Measurements from ENCODE around the gene SMIM35.
"Not testable (repeated sequence)": the region's sequence is repeated elsewhere in the genome, so short reads cannot be mapped to it uniquely, and the experiment has no call there.

Gene SMIM35

DNA sequence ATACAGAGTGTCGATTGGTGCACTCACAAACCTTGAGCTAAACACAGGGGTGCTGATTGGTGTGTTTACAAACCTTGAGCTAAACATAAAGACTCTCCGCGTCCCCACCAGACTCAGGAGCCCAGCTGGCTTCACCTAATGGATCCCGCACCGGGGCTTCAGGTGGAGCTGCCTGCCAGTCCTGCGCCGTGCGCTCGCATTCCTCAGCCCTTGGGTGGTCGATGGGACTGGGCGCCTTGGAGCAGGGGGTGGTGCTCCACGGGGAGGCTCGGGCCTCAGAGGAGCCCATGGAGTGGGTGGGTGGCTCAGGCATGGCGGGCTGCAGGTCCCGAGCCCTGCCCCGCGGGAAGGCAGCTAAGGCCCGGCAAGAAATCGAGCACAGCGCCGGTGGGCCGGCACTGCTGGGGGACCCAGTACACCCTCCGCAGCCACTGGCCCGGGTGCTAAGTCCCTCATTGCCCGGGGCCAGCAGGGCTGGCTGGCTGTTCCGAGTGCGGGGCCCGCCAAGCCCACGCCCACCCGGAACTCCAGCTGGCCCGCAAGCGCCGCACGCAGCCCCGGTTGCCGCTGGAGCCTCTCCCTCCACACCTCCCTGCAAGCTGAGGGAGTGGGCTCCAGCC, 108.4 kb downstream of the SMIM35 start:
- DNase-seq, result not testable (repeated sequence)

DNA sequence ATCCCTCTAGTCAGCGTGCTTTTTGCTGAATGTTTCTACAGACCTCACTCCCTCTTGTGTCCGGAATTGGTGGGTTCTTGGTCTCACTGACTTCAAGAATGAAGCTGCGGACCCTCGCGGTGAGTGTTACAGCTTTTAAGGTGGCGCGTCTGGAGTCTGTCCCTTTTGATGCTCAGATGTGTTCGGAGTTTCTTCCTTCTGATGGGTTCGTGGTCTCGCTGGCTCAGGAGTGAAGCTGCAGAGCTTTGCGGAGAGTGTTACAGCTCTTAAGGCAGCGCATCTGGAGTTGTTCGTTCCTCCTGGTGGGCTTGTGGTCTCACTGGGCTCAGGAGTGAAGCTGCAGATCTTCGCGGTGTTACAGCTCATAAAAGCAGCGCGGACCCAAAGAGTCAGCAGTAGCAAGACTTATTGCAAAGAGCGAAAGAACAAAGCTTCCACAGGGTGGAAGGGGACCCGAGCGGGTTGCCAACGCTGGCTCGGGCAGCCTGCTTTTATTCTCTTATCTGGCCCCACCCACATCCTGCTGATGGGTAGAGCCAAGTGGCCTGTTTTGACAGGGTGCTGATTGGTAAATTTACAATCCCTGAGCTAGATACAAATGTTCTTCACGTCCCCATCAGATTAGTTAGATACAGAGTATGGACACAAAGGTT, 109.0 kb downstream of the SMIM35 start:
- DNase-seq, result not testable (repeated sequence)

DNA sequence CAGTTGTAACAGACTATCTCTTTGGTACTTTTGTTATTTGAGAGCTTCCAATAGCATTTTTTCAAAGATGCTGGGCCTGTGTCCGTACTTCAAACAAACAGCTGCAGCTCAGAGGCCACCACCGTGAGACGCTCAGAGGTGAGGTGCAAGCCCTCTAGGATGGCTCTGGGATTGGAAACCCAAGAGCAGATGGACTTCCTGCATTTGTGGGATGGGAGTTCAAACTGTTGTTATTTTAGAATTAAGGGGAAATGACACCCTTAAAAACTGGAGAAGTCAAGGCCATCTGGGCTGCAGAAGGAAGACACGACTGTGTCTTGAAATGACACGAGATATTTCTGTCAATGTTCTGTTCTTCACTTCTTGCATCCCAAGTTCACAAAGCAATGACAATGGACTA, 109.7 kb downstream of the SMIM35 start:
- no peak for DNase-seq

DNA sequence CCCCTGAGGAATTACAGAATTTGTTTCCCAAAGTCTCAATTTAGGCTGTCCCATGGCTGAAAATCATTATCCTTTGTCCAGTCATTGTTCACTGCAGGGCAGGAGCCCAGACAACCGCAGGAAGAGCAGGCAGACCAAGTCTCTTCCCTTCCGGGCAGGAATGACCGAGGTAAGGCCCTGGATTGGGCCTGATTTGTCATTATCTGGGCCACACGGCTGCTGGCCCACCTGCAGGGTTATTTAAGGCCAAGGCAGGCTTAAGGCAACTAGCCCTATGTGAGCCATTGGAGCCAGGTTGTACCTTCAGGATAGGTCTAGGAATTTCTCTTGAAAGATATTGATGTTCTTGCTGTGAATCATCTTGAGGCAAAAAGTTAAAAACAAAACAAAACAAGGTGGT, 110.3 kb downstream of the SMIM35 start:
- DNase-seq, result no peak

- DNase-seq, result no peak
Measured at GRCh38 chr11:117973503-117973860, 113.3 kb downstream of the SMIM35 start.

GRCh38 chr11:117972629-117973502, 113.9 kb downstream of the SMIM35 start:
- no peak for DNase-seq

GRCh38 chr11:117972044-117972443, 114.7 kb downstream of the SMIM35 start:
- DNase-seq, result no peak

DNA sequence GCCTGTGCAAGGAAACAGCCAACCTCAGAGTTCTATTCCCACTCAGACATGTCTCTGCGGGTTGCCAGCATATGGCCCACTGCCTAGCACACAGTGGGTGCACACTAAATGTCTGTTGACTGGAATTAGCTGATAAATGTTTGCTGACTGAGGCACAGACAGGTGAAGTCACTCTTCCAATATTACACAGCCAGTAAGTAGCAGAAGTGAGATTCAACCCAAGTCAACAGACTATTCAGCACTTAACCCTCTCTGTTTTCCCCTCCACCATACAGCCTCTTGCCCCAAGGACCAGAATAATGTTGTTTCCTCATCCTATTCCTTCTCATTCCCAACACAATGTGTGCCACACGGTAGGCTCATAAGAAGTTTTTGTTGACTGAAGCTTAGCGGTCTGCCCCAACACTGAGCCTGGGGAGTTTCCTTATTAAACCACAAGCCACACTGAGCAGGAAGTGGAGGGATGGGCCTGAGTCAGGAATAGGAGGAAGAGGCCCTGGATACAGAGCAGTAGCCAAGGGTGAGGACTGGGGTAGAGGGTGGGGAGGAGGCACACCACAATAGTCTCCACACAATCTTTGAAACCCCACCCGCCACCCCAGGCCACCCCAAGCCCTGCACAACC, 116.3 kb downstream of the SMIM35 start:
- no peak for DNase-seq

DNA sequence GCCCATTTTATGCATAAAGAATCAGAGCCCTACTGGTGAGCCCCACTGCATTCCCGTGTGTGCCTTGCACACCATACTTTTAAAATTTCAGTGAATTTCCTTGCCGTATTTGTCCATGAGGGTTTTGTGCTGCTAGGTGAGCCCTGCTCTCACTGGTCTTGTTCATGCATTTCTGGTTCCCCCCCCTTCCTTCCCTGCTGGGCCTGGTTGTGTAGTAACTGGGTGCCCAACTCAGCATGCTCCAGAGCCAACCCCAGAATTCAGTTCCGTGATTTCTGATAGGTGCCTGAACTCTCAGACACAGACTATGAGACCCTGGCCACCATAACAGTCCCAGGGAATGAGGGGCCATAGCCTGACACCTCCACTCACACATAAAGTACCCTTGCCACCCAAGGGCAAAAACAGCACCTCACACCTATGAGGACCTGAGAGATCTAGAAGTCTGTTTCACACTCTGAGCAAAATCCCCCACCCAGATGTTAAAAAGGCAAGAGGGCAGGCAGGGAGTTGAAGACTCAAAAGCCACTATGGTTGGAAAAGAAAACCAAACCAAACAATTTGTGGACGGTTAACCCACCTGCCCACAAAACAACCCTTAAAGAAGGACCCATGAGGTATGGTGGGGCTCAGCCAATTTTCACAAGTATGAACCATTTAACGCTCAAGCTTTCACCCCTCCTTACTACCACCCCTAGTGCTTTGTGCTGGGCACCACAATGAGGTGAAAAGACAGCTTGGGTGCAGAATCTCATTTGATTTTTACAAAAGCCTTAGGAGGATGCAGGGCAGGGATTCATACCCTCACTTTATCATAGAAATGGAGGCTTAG, 117.4 kb downstream of the SMIM35 start:
- DNase-seq, result no peak

GRCh38 chr11:117966908-117967307, 119.9 kb downstream of the SMIM35 start:
- no peak for DNase-seq

GRCh38 chr11:117962826-117963225, 123.9 kb downstream of the SMIM35 start:
- no peak for DNase-seq

DNA sequence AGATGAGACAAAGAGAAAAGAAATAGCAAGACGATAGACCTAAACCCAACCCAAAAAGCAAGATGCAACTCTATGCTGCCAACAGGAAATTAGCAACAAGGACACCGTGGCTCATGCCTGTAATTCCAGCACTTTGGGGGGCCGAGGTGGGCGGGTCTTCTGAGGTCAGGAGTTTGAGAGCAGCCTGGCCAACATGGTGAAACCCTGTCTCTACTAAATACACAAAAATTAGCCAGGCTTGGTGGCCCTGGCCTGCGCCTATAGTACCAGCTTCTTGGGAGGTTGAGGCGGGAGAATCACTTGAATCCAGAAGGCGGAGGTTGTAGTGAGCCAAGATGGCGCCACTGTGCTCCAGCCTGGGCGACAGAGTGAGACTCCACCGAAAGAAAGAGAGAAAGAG, 124.9 kb downstream of the SMIM35 start:
- DNase-seq, result no peak

DNA sequence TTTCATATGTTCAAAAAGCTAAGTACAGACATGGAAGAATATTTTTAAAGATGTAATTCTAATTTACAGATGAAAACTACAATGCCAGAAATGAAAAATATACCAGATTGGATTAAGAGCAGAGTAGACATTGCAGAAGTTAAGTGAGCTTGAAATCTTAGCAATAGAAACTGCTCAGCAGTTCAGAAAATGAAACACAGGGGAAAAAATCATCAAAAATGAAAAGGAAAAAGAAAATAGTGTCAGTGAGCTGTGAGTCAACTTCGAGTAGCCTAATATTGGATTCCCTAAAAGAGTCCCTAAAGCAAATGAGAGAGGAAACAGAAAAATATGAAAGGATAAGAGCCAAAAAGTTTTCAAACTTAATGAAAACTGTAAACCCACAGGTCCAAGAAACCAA, 126.4 kb downstream of the SMIM35 start:
- DNase-seq, result no peak

GRCh38 chr11:117959438-117960149, 127.2 kb downstream of the SMIM35 start:
- no peak for DNase-seq

GRCh38 chr11:117958949-117959348, 127.8 kb downstream of the SMIM35 start:
- DNase-seq, result no peak
